Activated CD4-positive, alpha-beta T cell treated with anti-CD3 and anti-CD28 coated beads, Interleukin-2, Interleukin-6, amounts not matched to agents 100 ng/mL and 50 ng/mL, durations not matched to agents 16 hours and 8 hours (primary cell): ENCODE data around the gene DLX1.
"Not testable (repeated sequence)": the region's sequence is repeated elsewhere in the genome, so short reads cannot be mapped to it uniquely, and the experiment has no call there.

Source experiments
- DNase-seq: peaks from one replicate; pipeline ENCODE4 v3.0.0-alpha.2; 2020

DLX1 gene

DNA sequence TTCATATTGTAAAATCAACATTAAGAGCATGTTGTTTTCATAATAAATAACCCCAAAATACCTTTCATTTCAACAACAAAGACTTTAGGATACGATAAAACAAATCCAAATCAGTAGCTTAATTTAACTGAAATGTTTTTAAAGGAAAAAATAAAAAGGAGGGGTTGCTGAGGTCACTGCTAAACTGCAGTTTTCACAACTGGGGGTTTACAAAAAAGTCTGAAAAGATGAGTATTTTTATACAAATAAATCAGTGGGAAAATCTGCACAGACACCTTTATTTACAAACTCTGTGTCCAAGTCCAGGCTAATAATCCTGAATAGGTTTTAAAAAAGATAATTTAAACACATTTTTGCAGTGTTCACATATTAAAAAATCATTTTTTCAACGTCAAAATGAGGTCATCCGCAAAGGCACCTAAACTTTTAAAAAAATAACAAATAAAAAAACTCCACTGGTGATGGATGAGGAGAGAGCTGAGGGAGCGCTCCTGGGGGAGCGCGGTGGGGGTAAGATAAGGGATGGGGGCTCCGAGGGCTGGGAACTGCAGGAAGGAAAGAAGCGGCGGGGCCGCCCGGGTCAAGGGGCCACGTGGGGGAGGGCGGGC, 14.3 kb downstream of the DLX1 start:
- DNase-seq = no peak

DNA sequence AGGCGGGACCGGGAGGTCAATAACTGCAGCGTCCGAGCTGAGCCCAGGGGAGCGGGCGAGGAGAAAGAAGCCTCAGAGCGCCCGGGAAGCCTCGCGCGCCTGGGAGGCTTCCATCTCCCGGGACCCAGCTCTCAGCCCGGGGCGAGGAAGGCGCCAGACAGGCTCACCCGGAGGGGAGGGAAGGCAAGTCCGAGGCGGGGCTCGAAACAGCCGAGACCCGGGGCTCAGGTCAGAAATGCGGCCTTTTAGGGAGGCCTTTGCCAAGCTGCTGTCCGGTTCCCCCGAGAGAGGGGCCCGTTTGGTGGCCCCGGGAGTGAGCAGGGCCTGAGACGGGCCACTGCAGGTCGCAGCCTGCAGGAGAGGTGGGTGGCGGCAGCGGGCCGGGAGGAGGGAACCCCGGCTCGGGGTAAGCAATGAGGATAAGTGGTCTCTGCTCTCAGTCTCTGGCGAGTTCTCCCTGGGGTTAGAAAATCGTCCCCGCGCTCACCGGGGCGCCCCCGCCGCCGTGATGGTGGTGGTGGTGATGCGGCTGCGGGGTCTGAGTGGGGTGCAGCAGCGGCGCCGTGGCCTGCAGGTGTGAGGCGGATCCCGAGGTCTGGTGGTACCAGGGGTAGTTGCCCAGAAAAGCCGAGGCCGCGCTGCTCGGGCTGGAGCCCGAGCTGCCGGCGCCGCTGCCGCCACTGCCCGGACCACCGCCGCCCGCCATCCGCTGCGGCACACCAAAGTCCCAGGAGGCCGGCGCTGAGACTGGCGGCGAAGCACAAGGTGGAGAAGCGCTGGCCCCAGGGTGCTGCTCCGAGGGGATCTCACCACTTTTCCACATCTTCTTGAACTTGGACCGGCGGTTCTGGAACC, 15.0 kb downstream of the DLX1 start:
- DNase-seq = no peak

DNA sequence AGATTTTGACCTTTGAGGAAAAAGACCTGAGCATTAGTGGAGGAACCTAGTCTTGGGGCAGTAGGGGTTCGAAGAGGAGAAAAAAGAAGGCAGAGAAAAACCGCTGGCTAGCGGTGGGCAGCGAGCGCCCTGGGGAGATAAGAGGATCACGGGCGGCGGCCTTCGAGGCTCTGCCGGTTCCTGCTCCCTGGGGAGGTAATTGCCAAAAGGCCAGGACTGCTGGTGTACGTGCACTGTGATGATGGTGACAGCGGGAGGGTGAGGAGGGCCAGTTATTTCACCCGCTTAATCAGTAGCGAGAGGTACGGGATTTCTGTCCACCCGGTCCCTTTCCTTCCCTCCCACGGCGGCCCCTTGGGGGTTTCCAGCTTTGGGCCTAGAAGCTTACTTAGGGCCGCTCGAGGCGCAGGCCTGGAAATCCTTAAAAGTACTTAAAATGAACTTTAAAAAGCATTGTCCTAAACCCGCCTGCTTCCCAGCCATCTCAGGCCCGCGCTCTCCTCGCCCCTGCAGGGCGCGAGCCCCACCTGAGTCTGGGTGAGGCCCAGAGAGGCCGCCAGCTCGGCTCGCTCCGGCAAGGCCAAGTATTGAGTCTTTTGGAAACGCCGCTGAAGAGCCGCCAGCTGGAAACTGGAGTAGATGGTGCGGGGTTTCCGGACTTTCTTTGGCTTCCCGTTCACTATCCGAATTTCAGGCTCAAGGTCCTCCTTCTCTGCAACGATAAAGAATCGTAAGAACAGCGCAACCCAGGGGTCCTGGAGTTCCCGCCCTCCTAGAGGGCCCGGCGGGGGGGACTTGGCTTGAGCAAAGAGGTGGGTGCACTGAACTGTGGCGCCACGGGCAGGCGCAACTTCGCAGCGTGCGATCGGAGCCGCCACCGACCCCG, 15.9 kb downstream of the DLX1 start:
- DNase-seq = no peak

DNA sequence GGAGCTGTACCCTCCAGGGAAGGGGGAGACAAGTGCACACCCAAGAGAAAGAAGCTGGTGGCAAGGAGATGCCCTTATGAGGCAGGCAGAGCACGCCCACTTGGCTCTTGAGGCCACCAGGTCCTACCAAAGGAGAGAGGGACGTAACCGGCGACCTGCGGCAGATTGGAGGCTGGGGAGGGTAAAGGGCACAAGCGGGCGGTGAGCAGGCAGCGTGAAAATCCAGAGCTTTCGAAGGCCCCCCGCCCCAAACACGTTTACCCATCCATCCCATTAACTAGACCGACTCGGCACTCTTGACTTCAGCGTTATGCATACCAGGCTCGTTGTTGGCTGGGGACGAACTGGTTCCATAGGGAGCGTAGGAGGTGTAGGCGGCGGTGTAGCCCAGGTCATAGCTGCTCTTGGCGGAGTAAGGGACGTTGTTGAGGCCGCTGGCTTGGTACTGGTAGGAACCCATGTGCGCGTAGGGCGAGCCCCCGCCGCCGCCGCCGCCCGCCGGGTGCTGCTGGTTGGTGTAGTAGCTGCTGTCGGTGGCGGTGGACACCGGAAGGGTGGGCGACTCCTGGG, 16.6 kb downstream of the DLX1 start:
- no peak for DNase-seq

DNA sequence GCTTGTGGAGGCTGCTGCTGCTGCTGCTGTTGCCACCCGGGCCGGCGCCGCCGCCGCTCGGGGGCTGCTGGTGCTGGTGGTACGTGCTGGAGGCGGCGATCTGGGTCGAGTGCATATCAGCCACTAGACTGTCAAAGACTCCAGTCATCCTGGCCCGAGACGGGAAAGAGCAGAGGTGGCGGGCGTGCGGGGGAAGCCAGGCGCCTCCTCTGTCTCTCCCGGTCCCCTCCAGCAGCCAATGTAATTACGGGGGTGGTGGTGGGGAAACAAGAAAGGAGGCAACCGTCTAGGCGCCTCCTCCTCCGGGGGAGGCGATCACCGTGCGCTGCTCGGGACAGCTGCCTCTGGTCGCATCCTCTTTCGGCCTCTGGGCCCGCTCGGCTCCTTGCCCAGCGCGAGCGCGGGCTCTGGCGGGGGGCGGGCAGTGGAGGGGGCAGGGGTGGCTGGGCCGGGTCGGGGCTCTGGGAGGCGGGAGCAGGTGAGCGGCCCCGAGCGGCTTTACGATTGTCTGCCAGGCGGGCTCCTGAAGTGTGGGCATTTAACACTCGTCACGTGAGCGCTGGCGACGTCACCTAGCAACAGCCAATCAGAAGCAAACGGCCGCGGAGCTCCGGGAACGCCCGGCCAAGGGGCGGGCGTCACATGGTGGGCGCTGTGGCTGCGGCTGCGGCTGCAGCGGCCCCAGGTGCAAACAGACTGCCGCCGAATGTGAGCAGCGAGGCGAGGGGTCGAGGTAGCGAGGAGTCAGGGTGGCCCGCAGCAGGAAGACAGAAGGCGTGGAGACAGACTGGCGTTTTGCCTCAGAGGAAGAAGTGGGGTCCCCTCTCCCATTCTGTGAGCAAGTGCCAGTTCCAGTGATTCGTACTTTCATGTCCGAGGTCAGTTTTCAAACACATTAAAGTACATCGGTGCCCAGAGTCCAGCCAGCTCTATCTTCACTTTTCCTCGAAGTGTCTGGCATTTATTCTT, 17.4 kb downstream of the DLX1 start, which contains the start of gene DLX2:
Gene DLX2 (minus strand): TSS at position 510 of the 969 bp plus-strand sequence. CDS start 362 bp downstream, at position 148.
- peak; percentile 83 for DNase-seq

DNA sequence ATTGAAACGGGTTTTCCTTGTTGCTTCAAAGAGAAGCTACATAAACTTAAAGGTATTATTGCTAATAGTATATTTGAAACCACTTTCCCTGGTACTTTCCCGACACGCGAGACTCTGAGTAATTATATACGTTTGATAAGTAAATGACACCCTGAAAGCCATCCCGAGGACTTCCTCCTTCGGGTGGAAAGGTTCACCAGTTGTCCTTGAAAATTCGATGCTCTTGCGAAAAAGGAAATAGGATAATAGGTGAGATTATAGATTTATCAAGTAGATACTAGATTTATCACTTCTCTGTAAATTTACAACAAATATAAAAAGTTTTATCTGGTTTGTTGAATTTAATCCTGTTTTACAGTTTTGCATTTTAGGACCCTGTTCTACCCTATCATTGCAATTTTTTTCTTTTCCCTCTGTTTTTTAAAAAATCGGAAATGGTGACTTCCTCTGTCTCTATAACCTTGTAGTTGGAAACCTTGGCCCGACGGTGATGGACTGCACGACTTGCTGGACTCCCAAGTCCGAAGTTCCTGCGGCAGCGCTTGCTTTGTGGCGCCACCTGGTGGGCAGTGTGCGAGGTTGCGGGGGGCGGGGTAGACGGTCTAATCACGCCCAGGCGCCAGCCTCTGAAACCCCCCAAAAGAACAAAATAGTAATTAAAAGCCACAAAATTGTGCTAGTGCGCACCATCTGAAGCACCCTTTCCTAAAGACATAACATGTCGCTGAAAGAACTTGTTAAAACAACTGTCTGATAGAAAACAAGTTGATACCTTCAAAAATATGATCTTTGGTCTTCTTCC, 18.4 kb downstream of the DLX1 start:
- peak; percentile 75 for DNase-seq

DNA sequence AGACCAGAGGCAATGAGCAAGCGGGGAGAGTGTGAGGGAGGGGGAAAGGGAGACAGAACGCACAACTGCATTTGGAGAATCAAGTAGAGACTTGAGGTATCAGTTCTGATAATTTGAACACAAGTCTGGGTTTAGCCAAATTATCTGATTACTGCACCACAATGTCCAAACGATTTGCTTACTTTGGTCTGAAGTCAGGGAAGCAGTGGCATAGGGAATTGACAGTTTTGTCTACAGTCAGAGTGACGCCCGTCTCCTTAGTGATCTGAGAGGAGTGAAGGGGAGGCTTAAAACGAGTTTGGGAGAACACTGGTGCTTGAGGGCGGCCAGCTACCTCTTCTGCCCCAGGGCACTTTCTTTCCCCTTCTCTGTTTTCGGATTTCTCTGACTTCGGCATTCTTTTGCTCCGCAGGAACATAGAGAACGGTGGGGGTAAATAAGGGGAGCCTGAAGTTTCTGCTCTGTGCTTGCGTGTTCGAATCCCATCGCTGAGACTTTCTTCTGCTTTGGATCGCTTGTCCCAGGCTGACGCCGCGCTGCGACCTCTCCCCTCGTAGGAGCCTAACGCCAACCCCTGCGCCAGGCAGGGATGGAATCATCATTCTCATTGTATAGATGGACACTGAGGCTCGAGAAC, 20.3 kb downstream of the DLX1 start:
- no peak for DNase-seq

DNA sequence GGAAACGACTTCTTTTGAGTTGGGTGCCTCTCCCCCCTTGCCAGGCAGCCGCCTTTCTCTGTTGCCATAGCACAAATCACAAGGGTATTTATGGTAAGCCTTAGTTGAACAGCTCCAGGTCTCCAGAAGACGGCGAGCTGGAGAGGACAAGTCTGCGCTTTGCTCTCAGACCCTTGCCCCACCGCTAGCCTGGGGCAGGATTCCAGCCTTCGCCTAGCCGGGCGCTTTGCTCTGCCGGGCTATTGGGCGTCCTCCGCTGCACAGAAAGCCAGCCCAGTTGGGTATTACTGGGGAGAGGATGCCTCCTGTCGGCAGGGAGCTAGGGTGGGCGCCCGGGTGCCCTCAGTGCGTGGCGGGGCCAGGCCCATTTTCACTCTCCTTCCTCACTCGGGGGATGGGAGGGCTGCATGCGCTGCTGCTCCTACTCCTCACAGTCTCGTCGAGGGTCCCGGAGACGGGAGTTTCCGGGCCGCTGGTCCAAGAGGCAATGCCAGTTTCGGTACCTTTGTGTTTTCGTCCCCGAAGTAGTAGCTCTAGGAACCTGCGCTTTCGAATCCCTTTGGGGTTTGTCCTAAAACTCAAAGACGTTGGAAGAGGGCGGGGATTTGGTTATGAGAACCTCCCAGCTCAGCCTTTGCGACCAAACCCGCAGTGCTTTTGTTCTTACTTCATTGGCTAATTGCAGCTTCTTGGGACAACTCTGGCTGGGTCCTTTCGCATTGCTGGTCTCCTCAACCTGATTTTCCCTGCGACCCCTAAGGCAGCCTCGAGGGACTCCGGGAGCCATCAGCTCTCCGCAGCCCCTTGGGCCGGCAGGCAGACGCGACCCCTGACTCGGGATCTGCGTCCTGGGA, 21.0 kb downstream of the DLX1 start:
- DNase-seq = no peak

DNA sequence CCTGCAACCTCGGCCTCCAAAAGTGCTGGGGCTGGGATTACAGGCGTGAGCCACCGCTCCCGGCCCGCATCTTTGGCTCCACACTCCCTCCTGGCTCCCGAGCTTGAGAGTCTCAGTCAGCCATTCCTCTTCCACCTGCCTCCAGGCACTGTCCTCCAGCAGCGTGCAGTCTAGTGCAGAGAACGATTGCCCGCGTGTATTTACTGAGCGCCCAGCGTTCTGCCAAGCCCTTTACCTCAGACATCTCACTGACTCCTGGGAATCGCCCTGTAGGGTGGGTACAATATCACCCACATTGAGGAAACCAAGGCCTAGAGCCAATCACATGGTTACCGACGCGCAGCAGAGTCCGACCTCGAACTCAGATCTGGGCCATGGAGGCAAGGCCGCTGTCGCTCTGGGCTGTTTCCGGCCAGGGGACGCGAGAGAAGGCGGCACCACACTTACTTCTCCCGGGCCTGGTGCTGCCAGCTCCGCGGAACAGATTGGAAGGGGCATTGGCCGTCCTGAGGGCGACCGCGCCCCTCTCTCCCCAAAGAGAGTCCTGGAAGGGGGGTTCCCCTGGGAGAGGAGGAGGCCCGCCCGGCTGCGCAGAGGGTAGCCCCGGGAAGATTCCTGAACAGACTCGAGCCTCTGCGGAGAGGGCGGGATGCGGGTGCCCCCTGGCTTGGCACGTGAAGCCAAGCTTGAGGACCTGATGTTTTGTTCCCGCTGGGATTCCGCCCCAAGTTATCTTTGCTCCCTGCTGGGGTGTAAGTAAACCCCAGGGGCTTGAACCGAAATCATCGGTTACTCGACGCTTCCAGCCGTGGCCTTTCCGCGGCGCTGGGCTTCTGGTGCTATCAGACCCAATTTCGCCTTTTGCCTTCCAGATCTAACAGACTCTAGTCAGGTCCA, 22.6 kb downstream of the DLX1 start:
- no peak for DNase-seq

DNA sequence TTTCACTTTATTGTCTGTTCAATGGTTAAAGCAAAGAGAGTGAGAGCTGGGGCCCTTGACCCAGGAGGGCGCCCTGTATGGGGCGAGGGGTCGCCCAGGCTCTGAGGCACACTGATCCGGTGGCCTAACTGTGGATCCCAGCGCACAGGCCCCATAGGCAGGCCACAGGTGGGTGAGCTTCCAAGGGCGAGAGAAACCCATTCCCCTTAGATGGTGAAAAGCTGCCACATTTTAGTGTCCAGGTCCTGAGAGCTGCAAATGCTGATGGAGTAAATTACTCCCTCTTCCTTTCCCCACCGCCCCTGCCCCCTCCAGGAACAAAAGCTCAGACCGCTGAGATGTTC, 23.3 kb downstream of the DLX1 start:
- DNase-seq = no peak

DNA sequence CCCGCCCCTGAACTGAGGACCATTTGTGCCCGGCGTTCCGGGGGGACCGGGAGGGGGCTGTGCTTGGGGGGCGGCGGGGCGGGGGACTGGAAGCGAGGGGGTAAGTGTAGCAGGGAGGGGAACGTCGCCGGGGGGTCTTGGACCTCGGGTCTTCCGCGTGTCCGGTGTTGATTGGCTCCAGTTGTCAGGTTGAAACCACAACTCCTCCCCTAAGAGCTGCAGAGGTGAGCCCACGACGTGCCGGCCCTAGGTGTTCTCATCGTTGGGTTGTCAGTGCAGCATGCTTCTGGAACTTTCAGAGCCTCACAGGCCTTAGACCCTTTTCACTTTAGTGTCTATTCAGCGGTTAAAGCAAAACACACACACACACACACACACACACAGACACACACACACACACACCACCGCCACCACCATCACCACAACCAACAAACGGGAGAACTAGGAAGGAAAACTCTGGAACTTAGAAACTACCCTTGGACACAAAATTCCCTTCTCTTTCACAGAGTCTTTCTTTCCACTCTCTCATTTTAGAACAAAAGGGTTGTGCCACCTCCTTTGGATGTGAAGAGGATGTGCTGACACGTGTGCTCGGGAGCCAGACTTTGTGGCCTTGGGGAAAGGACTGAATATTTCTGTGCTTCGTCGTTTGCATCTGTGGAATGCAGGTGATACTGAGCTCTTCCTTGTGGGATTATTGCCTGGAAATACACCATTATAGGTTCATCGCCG, 24.1 kb downstream of the DLX1 start:
- no peak for DNase-seq

DNA sequence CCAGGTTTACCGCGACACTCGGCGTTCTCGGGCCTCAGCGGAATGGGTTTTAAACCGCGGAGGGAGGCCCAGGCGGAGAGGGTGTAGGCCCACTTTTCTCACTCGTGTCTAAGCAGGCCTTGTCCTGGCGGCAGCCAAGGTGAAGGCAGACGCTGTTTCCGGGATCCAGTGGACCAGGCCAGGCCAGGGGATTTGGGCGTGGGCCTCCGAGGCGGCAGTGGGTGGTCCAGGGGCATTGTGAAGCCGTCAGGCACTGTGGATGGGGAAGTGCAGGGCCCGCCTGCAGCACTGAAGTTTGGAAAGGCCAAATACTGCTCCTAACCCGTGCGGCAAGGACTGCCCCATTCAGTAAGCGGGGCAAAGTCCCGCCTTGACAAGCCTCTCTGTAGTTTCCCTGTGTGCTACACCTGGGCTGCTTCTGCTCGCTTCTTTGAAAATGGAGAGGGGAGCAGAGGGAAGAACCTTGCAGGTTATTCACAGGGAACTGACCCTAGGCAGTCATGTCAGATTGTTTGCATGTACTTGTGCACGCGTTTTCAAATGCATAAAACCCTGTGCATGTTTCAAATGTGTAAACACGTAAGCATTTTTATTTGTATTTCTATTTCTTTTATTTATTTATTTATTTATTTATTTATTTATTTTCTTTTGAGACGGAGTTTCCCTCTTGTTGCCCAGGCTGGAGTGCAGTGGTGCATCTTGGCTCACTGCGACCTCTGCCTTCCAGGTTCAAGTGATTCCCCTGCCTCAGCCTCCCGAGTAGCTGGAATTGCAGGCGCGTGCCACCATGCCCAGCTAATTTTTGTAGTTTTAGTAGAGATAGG, 24.9 kb downstream of the DLX1 start:
- no peak for DNase-seq

DNA sequence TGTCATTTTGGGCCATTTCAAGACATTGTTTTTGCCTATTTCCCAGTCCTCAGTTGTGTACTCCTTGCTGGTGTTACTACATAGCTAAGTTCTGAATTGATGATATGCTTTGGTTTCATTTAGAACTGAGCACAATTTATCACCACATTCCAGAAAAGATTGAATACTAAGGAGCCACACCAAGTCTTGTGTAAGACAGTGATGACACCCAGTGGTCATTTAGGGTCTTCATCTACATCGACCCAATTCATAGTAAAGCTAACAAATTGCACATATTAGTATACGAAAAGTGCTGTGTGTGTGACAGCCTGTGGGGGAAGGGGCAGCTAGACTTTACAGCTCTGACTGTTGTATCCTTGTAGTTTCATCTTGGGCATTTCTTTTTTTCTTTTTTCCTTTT, 28.3 kb downstream of the DLX1 start:
- DNase-seq = no peak

DNA sequence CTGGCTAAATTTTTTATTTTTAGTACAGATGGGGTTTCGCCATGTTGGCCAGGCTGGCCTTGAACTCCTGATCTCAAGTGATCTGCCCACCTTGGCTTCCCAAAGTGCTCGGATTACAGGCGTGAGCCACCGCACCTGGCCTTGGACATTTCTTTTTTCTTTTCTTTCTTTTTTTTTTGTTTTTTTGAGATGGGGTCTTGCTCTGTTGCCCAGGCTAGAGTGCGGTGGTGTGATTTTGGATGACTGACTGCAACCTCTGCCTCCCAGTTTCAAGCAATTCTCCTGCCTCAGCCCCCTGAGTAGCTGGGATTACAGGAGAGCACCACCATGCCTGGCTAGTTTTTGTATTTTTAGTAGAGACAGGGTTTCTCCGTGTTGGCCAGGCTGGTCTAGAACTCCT, 28.9 kb downstream of the DLX1 start:
- not testable (repeated sequence) for DNase-seq

DNA sequence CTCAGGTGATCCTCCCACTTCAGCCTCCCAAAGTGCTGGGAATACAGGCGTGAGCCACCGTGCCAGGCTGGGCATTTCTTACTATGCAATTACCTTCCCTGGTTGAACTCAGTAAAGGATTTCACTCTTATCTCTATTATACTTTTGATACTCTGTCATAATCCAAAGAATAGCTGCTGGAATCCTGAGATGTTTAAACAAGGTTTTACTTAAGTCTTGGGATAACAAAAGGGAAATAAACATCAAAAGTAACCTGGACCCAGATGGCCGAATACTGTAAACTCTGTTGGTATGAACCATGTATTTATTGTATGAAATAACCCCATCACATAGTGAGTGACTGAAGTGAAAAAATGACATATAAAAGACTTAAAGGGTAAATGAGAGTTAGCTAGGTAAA, 29.3 kb downstream of the DLX1 start:
- DNase-seq = no peak

DNA sequence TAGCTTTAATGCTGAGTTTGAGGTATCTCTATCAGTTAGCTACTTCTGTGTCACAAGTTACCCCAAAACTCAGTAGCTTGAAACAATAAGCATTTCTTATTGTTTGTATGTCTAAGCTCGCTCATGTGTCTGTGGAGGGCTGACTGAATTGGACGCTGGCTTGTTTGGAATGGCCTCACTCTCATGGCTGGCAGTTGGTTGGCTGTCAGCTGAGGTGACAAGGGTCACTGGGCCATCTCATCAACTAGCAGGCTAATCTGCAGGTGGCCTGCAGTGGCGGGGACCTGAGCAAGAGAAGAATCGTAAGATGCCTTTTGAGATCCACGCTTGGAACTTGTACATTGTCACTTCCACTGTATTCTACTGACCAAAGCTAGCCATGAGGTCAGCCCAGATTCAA, 30.8 kb downstream of the DLX1 start:
- no peak for DNase-seq

DNA sequence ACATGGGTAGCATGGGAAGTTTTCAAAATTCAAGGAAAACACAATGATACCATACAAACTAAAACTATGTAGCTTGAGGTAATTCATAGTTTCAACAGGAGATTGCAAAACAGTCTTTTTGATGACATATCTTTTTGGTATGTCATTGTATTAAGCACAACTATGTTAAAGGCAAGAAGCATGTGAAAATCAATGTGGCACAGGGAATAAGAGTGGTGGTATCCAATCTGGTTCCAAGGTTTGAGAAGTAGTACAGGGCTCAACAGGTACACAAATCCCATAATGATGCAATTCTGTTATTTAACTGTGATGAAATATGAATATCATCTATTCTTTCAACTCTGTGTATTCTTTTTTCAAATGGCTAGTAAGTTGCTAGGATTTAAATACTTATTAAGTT, 33.8 kb downstream of the DLX1 start:
- no peak for DNase-seq
